ENCODE measurements around the gene DIDO1. TPM values are rescaled to one million over a fixed set of nuclear protein-coding genes. Genes with fewer than 3 reads are reported as not detected.
A peak's percentile ranks its signal among the peaks of the same experiment; 100 is the strongest.

DIDO1 gene
- total and polyA plus RNA-seq, 2 of the 13 experiments (the other 11 are each of a cell fraction or from before 2014, with no cell fraction given) = 75.0 to 75.1 TPM

DNA sequence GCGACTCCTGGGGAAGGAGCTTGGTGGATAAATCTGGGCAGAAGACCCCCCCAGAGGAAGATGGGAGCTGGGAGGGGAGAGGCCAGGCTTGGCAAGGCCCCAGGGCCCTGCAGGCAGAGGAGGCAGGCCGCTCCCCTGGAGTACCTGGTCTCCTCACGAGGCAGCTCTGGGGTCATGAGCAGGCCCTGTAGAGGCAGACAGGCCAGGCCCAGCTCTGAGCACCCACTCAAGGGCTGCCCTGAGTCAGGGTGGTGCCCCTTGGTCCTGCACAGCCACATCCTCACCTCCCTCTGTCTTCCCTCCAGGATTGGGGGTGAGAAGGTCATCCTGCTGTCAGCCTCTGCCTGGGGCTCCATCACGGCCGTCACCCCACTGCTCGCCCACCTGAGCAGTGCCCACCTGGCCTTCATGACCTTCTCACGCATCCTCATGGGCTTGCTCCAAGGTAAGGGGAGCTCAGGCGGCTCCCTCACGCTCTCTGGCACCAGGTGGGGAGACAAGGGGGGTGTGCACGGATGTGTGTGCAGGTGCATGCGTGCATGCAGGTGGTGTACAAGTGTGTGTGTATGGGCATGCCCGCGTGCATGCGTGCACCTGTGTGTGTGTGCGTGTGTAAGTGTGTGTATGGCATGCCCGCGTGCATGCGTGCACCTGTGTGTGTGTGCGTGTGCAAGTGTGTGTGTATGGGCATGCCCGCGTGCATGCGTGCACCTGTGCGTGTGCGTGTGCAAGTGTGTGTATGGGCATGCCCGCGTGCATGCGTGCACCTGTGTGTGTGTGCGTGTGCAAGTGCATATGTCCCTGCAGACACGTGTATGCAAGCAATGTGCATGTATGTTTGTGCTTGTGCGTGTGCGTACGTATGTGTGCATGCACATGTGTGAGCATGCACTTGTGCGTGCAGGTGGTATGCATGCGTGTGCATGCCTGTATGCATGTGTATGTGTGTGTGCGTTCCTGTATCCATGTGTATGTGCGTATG, 31.1 kb upstream of the DIDO1 start (continued):
- TF ChIP-seq HINFP (CRISPR knock-in tag; IDR thresholded peaks at IDR 0.05; ENCODE audit: low read depth) (0 out of 2 replicates have a peak, but pooled peaks have one; percentile 23), AGO2 (optimal IDR thresholded peaks at IDR 0.05; ENCODE audit: low read depth, low read length) (peak; percentile 93), POLR2G (IDR thresholded peaks at IDR 0.05; ENCODE audit: low read depth, low read length) (0 out of 2 replicates have a peak, but pooled peaks have one; percentile 22), RNF2 (conservative IDR thresholded peaks at IDR 0.05; ENCODE audit: low read depth) (no peak), RBM22 (optimal IDR thresholded peaks at IDR 0.05; ENCODE audit: low read length) (peak; percentile 47), ZNF768 (CRISPR knock-in tag; IDR thresholded peaks at IDR 0.05) (peak; percentile 47; the same call in 1 of the 2 replicates), ZNF17 (CRISPR knock-in tag; IDR thresholded peaks at IDR 0.05) (no peak), SRSF1 (optimal IDR thresholded peaks at IDR 0.05; ENCODE audit: low read depth, low read length) (peak; percentile 78), MTA1 (CRISPR knock-in tag; IDR thresholded peaks at IDR 0.05; ENCODE audit: borderline replicate concordance) (peak; percentile 83), ZNF605 (CRISPR knock-in tag; IDR thresholded peaks at IDR 0.05) (peak; percentile 46; the same call in 1 of the 2 replicates), ZC3H13 (CRISPR knock-in tag; IDR thresholded peaks at IDR 0.05) (peak; percentile 62; the same call in 1 of the 2 replicates), TFDP1 (CRISPR knock-in tag; IDR thresholded peaks at IDR 0.05; ENCODE audit: borderline replicate concordance) (no peak)

Measured in HepG2 (cell line).